Astrocyte of the cerebellum (primary cell): ENCODE results near the gene C17orf75.
"Not testable (repeated sequence)": the region's sequence is repeated elsewhere in the genome, so short reads cannot be mapped to it uniquely, and the experiment has no call there.

ENCODE experiments used
- DNase-seq: peaks from one replicate; pipeline ENCODE4 v3.0.0-alpha.2; 2011; ENCODE audit warnings: low read depth
- H3K4me3 ChIP-seq: 2 replicates; pipeline ENCODE4 v1.5.1; 2011; ENCODE audit warnings: mild to moderate bottlenecking, low read depth, low read length, moderate library complexity
- CTCF ChIP-seq: IDR thresholded peaks from 2 replicates; pipeline ENCODE4 v1.5.1; 2012; ENCODE audit warnings: low read length, low read depth, moderate library complexity, mild to moderate bottlenecking; ENCODE audit errors: missing control alignments
- in situ Hi-C: cut with HindIII; loops from 2 replicates; pipeline ENCODE4 v1.10.0; 2017; ENCODE audit warnings: low sequenced_read_pairs

C17orf75 gene

DNA sequence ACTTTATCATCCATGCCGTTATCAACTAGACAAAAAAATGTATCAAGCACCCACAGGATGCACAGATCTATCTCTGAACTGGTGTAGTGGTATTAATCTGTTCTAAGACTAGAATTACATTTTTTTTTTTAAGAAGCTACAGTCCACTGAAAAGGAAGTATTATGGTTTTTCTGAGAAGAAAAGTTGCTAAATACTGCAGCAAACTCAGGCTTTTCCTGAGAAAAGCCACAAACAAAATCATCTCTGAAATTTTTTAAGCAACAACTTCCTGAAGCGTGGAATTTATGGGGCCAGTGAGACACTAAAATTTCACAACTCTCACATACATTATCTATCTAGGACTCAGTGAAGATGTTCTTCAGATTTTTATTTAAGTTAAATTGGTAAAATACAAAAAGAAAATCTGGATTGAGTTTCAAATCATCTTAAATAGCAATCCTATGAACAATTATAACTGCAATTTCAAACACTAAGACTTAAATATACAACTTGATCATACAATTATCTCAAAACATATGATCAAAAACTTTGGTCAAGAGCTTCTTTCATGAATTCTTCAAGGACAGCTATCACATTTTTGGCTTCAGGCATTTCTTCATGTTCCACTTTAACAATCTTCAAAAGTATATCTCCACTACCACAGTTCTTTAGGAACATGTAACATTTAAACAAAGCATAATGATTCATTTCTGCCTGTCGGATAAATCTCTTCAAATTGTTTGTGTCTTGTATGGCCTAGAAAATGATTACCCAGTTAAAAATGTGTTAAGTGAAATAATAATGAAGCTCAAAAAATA, 10.5 kb downstream of the C17orf75 start:
- no peak for TF ChIP-seq CTCF
- no peak for DNase-seq
- in situ Hi-C loops = no loop called here
- no peak overlapping the region for H3K4me3 ChIP-seq

- in situ Hi-C loops = no loop called here
- TF ChIP-seq CTCF = no peak
- DNase-seq = no peak
- H3K4me3 ChIP-seq = no peak overlapping the region
Observed at GRCh38 chr17:32330147-32330546, 11.8 kb downstream of the C17orf75 start.

DNA sequence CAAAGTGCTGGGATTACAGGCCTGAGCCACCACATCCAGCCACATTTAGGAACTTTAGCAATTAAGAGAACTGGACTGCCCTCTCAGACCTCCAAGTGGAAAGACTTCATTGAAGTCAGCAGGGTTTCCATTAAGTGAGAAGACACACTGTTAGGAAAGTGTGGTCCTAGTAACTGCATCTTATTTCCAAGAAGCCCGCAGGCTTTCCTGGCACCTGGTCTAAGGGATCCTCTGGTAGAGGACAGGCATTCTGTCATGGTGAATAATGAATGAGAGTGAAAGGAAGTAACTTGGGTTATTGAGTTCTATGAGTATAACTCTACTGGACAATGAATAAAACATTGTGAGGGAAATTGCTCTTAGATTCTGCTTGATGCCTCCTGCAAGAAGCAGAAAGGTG, 14.1 kb downstream of the C17orf75 start:
- in situ Hi-C loops = no loop called here
- TF ChIP-seq CTCF = no peak
- no peak for DNase-seq
- no peak overlapping the region for H3K4me3 ChIP-seq

DNA sequence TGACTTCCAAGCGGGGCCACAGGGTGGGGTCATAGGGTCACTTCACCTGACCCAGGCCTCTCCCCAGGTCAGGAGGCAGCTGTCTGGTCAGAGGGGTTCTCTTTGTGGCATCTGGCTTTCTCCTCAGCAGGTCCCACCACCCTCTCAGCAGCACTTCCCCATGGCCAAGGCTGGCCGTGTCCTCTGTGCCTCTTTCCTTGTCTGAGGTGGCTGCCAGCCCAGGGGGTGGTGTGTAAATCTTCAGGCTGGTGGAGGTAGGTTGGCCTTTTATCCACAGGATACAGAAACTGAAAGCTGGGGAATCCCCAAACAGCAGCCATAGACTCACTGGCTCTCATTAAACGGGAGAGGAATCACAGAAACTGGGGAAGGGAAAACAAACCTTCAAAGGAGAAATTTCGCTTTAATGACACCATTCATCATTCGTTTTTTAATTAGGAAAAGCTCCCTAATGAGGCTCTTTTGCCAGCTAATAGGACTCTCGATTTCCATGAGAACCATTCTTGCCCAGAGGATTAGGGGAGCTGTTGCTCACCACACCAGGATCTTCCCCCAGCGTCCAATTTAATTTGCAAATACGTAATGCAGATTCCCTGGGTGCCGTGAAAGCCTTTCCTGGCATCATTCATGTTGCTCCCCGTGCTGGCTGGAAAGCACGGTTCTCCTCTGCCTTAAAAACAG, 18.0 kb downstream of the C17orf75 start:
- no peak for DNase-seq
- in situ Hi-C loops = loop anchor here (5.0 kb wide), 1 partner anchor 102 kb away; no protein-coding TSS in a partner anchor
- no peak for TF ChIP-seq CTCF
- no peak overlapping the region for H3K4me3 ChIP-seq

DNA sequence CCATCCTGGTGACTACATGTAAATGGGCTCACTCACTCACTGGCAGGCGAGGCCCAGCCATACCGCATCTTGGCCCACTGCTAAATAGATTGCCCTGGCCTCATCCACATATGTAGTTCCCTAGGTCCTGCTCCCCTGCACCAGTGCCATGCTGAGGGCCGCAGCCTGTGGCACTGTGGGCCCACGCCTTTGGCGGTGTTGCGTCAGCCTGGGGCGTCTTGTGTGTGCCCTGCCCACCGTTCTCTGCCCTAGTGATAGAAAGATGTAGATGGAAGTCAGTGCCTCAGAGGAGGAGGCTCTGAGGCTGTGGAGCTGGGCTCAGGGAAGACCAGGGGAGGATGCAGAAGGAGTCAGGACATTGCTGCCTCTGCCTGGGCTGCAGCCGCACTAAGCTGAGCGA, 18.9 kb downstream of the C17orf75 start:
- in situ Hi-C loops = loop anchor here (5.0 kb wide), 1 partner anchor 101 kb away; no protein-coding TSS in a partner anchor
- no peak for DNase-seq
- TF ChIP-seq CTCF = no peak
- no peak overlapping the region for H3K4me3 ChIP-seq

DNA sequence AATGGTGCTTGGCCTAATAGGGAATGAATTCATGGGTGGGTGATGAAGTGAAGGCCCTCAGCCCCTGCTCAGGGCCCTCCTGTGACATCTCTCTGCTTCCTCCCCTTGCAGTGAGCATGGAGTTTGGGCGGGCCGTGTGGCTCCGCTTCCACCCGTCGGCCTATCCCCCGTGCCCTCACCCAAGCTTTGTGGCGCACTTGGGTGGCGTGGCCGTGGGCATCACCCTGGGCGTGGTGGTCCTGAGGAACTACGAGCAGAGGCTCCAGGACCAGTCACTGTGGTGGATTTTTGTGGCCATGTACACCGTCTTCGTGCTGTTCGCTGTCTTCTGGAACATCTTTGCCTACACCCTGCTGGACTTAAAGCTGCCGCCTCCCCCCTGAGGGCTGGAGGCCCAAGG, 21.1 kb downstream of the C17orf75 start:
- no peak overlapping the region for H3K4me3 ChIP-seq
- no peak for TF ChIP-seq CTCF
- no peak for DNase-seq
- in situ Hi-C loops = loop anchor here (5.0 kb wide), 1 partner anchor 99 kb away; no protein-coding TSS in a partner anchor

DNA sequence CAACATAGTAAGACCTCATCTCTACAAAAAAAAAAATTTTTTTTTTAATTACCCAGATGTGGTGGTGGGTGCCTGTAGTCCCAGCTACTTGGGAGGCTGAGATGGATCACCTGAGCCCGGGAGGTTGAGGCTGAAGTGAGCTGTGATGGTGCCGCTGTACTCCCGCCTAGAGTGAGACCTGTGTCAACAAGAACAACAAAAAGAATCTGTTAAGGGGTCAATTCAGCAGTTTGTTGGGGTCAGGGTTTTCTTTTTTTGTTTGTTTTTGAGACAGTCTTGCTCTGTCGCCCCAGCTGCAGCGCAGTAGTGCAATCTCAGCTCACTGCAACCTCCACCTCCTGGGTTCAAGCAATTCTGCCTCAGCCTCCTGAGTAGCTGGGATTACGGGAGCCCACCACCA, 21.9 kb downstream of the C17orf75 start:
- H3K4me3 ChIP-seq, DNase-seq: not testable (repeated sequence)
- in situ Hi-C loops = loop anchor here (5.0 kb wide), 1 partner anchor 98 kb away; no protein-coding TSS in a partner anchor
